ENCODE measurements around the gene THBD. TPM values are rescaled to one million over a fixed set of nuclear protein-coding genes. Genes with fewer than 3 reads are reported as not detected.

Gene THBD
- total and polyA plus RNA-seq, 9 of the 15 experiments (the other 6 are each of a cell fraction or from before 2014, with no cell fraction given) = 0.07 to 0.49 (median 0.33) TPM

GRCh38 chr20:23011008-23011721 is 38.3 kb downstream of the THBD start:
- WGBS (ENCODE audit: insufficient coverage, low coverage, missing lambda C conversion rate) = 9% methylated on average over 9 of the region's 11 CpGs
- CTCF ChIA-PET (ENCODE audit: low intra/inter-chr PET ratio) = interaction anchor here (0.6 kb wide), 1 partner anchor 1195 kb away, joined by 3 read pairs; no protein-coding TSS in a partner anchor
- BruUV-seq (replicated peaks) = no TSS peak

More at GRCh38 chr20:23011008-23011721, 38.3 kb downstream of the THBD start:
- 0 out of 2 replicates have a peak, but pooled peaks have one; percentile 12 for TF ChIP-seq NFE2 (IDR thresholded peaks at IDR 0.05; ENCODE audit: low read depth)
- TF ChIP-seq RERE (CRISPR knock-in tag; IDR thresholded peaks at IDR 0.05; ENCODE audit: borderline replicate concordance) = no peak
- TF ChIP-seq DPF2 (IDR thresholded peaks at IDR 0.05) = 0 out of 2 replicates have a peak, but pooled peaks have one; percentile 24
- TF ChIP-seq MAFG (tag; conservative IDR thresholded peaks at IDR 0.05) = peak; percentile 40; the same call in 1 of the 2 replicates
- TF ChIP-seq TCF7 (IDR thresholded peaks at IDR 0.05; ENCODE audit: borderline replicate concordance) = no peak
- peak; percentile 53 for TF ChIP-seq TFAP4 (CRISPR knock-in tag; IDR thresholded peaks at IDR 0.05; ENCODE audit: borderline replicate concordance)
- peak; percentile 80 for TF ChIP-seq NFIC (IDR thresholded peaks at IDR 0.05)
- TF ChIP-seq ZNF316 (IDR thresholded peaks at IDR 0.05) = 0 out of 2 replicates have a peak, but pooled peaks have one; percentile 16
- DNase-seq (ENCODE audit: extremely low read depth in 1 of 4, low spot score in 3 of 4) (peak in 2 of 4 experiments; percentile 12 to 24), FAIRE-seq (no peak), ATAC-seq (no peak)
- H3K79me2 ChIP-seq (ENCODE audit: control insufficient read depth, insufficient read depth, low read length) = no peaks in the 10 kb centered on the region
- H3K4me2 ChIP-seq (ENCODE audit: insufficient read depth, low read length) = no peak overlapping the region; the same call in 1 of the 2 replicates
- intact Hi-C loops (cut with micrococcal nuclease) (no loop called here), in situ Hi-C loops (cut with MboI) (no loop called here)
- POLR2A ChIA-PET = interaction anchor here (0.7 kb wide), 1 partner anchor 30 kb away, joined by 3 read pairs; no protein-coding TSS in a partner anchor
- no peak overlapping the region for H3K27ac ChIP-seq (ENCODE audit: extremely low read depth, low read depth, low read length)
- H3K4me1 ChIP-seq (replicated peaks in 1 of 2; ENCODE audit: control insufficient read depth in 2 of 2, insufficient read depth in 2 of 2, low read length in 2 of 2) = no peaks in the 10 kb centered on the region; a peak in 2 of 5 replicates
- no peak overlapping the region for H3K4me3 ChIP-seq
- H3K27me3 ChIP-seq (ENCODE audit: control insufficient read depth in 2 of 2, insufficient read depth in 2 of 2, low read length in 2 of 2) = no peaks in the 10 kb centered on the region
- H2AFZ ChIP-seq (ENCODE audit: low read depth, low read length) = no peak overlapping the region
- H3K9ac ChIP-seq (ENCODE audit: insufficient read depth in 1 of 2, low read depth in 2 of 2, low read length in 2 of 2) = no peak overlapping the region
- H3K9me1 ChIP-seq (ENCODE audit: control insufficient read depth, insufficient read depth, low read length) = no peaks in the 10 kb centered on the region
- H4K20me1 ChIP-seq (replicated peaks; ENCODE audit: control insufficient read depth, insufficient read depth, low read length) = no peaks in the 10 kb centered on the region; the same call in 1 of the 2 replicates
- no peaks in the 10 kb centered on the region for H3K9me3 ChIP-seq (replicated peaks; ENCODE audit: control insufficient read depth, insufficient read depth, low read depth, low read length)
- H3K36me3 ChIP-seq (ENCODE audit: control insufficient read depth, insufficient read depth, low read length) = no peaks in the 10 kb centered on the region
